NT2/D1 (cell line): Measurements from ENCODE around the gene CGGBP1.

Experiments
- YY1 ChIP-seq: IDR thresholded peaks from 2 replicates; pipeline ENCODE4 v1.6.1; 2011; ENCODE audit not compliant: insufficient read length, insufficient read depth
- ZNF274 ChIP-seq: IDR thresholded peaks from 2 replicates; pipeline ENCODE4 v1.6.1; 2011; ENCODE audit warnings: mild to moderate bottlenecking, low read depth, low read length

DNA sequence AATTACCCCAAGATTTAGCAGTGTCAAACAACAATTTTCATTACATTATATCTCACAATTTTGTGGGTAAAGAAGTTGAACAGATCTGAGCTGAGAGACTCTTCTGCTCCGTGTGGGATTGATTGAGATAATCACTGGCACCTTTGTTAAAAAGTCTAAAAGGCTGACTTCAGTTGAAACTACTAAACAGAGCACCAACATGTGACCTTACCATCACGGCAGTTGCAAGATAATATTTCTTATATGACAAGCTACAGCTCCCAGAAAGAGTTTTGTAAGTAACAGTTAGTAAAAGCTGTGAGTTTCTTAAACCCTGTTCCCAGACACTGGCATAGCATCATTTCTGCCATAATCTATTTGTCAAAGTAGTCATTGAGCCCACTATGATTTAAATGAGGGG lies 25.0 kb downstream of the CGGBP1 start:
- TF ChIP-seq ZNF274, result no peak
- TF ChIP-seq YY1, result no peak
